ENCODE results near the gene CDC25C. TPM values are rescaled to one million over a fixed set of nuclear protein-coding genes. Genes with fewer than 3 reads are reported as not detected.
A peak's percentile ranks its signal among the peaks of the same experiment; 100 is the strongest.

The CDC25C gene
- 1 to 10 TPM in 2 of 3 donors, under 1 TPM in 1; 0.69 to 1.3 (median 1.2) TPM for total RNA-seq

DNA sequence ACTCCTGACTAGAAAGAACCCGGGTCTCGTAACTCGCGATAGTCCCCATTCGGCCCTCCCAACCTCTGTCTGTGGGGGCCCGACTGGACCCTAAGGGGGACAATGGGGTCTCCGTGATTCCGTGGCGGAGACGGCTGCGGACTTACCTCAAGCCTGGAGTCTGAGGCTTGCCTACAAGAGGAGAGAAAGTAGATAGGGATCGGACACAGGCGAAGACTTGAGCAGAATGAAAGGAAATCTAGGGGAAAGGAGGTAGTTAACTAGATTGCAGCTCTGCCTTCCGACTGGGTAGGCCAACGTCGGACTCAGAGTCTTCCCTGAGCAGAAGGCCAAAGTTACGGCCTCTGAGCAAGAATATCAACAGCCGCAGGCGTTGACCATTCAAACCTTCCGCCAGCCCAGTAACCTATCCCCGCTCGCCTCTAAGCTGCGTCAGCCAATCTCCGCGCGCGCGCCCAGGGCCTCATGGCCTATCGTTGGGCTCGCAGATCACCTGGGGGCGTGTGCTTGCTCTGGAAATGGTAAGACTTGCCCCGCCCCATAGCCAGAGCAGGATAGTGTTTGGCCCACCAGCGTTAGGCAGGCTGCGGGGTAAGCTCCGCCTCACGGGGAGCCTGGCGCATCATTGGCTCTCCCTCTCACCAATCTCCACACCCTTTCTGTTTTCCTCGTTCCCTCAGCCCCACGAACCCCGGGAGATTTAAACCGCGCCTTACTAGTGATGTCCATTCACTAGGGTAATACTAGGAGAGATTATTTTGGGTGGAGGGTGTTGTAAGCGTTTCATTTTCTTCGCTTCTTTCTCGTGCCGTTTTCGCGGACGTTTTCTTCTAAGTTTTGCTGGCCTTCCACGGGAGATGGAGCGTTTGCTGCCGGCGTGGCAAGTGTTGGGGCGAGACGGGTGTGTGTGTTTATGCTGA is at the start of gene CDC25C:
TSS of gene CDC25C (minus strand) at position 356 of the 920 bp plus-strand sequence. CDS start 624 bp downstream, outside the sequence.
- DNase-seq, result peak; percentile 93
- ATAC-seq, result peak; percentile 100
- Mint-ChIP-seq H3K9me3 (no peaks in the 10 kb centered on the region), H3K4me1 (ENCODE audit: low read depth) (peaks cover 10% of the 10 kb centered on the region), H3K36me3 (ENCODE audit: insufficient read depth) (no peaks in the 10 kb centered on the region), H3K27me3 (ENCODE audit: low read depth) (no peaks in the 10 kb centered on the region), H3K4me3 (peak within 1 kb of the TSS; percentile 80)

DNA sequence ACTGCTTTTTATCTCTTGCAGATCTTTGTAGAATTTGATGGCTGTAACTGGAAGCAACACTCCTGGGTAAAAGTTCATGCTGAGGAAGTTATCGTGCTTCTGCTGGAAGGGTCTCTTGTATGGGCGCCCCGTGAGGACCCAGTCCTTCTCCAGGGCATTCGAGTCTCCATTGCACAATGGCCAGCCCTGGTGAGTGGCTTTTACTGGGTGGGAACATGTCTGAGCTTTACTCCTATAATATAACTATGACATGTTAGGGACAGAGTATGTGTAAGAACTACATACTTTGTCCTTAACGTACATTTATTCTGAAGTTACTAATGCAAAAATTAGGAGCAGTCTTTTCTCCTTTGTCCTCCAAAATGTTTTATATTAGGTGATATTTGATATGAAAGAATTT is 41.0 kb upstream of the CDC25C start:
- no peak for ATAC-seq
- Mint-ChIP-seq H3K9me3 (no peaks in the 10 kb centered on the region), H3K27me3 (ENCODE audit: low read depth) (no peaks in the 10 kb centered on the region)

DNA sequence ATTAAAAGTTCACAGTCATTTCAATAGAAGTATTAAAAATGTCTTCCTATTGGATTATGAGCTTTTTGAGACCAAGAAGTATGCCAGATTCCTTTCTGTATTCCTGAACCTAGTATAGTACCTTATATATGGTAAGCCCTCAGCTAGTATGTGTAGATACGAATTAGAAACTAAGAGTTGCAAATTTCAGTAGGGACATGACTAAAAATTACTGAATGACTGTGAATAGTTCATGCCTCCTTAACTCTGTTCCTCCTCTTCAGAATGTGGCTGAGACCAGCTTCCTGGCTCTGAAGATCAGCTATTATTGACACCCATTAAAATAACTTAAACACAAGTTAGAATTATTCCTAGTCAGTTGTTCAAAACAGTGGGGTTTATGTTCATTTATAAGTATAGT is 40.6 kb upstream of the CDC25C start:
- Mint-ChIP-seq H3K4me1 (ENCODE audit: low read depth) (peaks cover 21% of the 10 kb centered on the region), H3K36me3 (ENCODE audit: insufficient read depth) (peaks cover 4% of the 10 kb centered on the region), H3K27me3 (ENCODE audit: low read depth) (no peaks in the 10 kb centered on the region), H3K9me3 (no peaks in the 10 kb centered on the region), H3K4me3 (no peak overlapping the region)
- peak; percentile 41 to 43 for ATAC-seq
- no peak for DNase-seq

More for the DNA sequence above, 41.0 kb upstream of the CDC25C start:
- peaks cover 21% of the 10 kb centered on the region for H3K4me1 Mint-ChIP-seq (ENCODE audit: low read depth)
- H3K36me3 Mint-ChIP-seq (ENCODE audit: insufficient read depth), result peaks cover 8% of the 10 kb centered on the region
- no peak overlapping the region for H3K4me3 Mint-ChIP-seq
- no peak for DNase-seq

DNA sequence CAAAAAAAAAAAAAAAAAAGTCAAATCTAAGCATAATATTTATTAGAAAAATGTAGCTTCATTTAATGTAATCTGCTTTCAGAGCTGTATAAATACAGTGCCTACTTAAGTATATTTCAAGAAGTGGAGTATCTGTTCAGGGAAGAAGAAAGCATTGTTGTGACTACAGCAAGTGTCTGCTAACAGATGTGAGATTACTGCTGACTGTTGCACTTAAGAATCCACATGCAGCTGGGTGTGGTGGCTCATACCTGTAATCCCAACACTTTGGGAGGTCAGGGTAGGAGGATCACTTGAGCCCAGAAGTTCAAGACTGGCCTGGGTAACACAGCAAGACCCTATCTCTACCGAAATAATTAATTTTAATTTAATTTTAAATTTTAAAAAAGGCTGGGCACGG is 39.9 kb upstream of the CDC25C start:
- DNase-seq, result no peak
- H3K9me3 Mint-ChIP-seq, result no peaks in the 10 kb centered on the region
- no peak for ATAC-seq
- no peaks in the 10 kb centered on the region for H3K36me3 Mint-ChIP-seq (ENCODE audit: insufficient read depth)
- no peaks in the 10 kb centered on the region for H3K27me3 Mint-ChIP-seq (ENCODE audit: low read depth)
- H3K4me3 Mint-ChIP-seq, result no peak overlapping the region
- H3K4me1 Mint-ChIP-seq (ENCODE audit: low read depth), result peaks cover 29% of the 10 kb centered on the region

DNA sequence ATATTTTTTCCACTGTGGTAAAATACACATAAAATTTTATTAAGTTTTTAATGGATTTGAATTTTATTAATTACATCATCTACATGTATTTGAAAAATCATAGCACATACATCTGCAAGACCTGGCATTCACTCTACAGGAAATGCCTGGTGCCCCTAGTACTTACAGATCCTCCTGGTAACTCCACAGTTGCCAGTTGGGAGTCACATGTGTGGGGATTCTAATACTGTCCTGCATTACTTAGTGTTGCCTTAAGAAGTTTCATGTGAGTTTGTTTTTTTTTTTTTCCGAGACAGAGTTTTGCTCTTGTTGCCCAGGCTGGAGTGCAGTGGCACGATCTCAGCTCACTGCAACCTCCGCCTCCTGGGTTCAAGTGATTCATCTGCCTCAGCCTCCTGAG is 38.9 kb upstream of the CDC25C start:
- peaks cover 35% of the 10 kb centered on the region for H3K4me1 Mint-ChIP-seq (ENCODE audit: low read depth)
- no peaks in the 10 kb centered on the region for H3K9me3 Mint-ChIP-seq
- no peaks in the 10 kb centered on the region for H3K27me3 Mint-ChIP-seq (ENCODE audit: low read depth)
- DNase-seq, result no peak
- no peak for ATAC-seq
- H3K36me3 Mint-ChIP-seq (ENCODE audit: insufficient read depth), result no peaks in the 10 kb centered on the region
- no peak overlapping the region for H3K4me3 Mint-ChIP-seq

DNA sequence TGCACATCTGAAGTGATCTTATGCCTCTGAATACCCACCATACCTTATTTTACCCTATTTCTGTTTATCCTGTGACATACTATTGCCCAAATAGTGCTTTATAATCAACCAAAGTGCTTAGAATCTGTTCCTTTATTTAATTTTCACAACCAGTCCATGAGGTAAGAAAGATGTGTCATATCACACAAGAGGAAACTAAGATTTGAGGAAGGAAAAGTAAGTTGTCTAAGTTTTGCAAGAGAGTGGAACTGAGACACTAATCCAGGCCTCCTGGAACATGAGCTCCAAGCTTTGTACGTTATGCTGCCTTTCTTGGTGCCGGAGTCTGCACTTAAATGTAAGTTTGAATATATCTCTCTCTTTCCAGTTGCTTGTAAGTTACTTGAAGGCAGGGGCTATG is 38.1 kb upstream of the CDC25C start:
- H3K4me3 Mint-ChIP-seq, result no peak overlapping the region
- H3K27me3 Mint-ChIP-seq (ENCODE audit: low read depth), result no peaks in the 10 kb centered on the region
- DNase-seq (no peak), ATAC-seq (no peak)
- H3K4me1 Mint-ChIP-seq (ENCODE audit: low read depth), result peaks cover 35% of the 10 kb centered on the region
- no peaks in the 10 kb centered on the region for H3K9me3 Mint-ChIP-seq
- no peaks in the 10 kb centered on the region for H3K36me3 Mint-ChIP-seq (ENCODE audit: insufficient read depth)

DNA sequence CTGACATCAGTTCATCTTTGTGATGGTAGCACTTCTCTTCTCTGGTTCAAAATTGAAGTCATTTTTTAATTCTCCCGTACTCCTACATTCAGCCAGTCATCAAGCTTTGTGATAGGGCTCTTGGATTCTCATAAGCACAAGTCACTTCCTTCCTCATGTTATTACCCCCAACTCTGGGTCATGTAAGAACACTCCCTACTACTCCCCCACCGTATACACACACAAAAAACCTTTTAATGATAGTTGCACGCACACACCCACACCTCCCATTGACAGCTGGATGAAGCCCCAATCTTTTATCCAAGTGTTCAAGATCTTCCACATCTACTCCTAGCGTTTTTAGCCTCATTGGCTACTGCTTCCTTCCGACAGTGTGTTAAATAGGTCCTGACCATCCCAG is 37.7 kb upstream of the CDC25C start:
- peaks cover 36% of the 10 kb centered on the region for H3K4me1 Mint-ChIP-seq (ENCODE audit: low read depth)
- H3K4me3 Mint-ChIP-seq, result no peak overlapping the region
- no peaks in the 10 kb centered on the region for H3K27me3 Mint-ChIP-seq (ENCODE audit: low read depth)
- ATAC-seq (no peak), DNase-seq (no peak)
- H3K9me3 Mint-ChIP-seq, result no peaks in the 10 kb centered on the region
- H3K36me3 Mint-ChIP-seq (ENCODE audit: insufficient read depth), result peaks cover under 1% of the 10 kb centered on the region

DNA sequence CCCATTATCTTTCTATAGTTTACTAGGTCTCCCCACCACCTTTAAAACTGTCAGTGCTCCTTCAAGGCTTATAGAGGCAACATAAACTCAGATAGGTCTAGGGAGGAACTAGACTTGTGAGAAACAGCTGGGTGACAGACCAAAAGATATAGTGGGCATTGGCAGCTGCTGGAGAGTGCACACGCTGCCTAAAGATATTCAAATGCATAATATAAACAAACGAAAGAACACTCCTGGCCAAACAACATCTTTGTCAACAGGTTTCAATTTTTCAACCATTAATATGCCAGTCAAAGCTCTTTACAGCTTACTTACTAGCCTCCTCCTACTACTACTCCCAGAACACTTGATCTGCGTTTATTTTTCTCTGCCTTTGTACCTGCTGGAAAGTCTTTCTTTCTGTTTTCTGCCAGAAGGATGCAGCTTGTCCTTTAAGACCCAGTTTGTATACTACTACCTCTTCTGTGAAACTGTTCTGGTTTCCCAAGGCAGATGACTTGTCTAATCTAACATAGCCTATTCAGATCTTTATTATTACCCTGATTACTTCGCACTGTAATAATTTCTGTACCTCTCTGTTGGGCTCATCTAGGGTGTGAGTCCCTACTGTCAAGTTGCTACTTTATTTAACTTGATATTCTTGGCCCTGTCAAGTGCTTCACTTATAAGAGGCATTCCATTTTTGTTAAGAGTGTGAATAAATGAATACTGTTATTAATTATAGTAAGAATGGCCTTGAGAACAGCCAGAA is 35.2 kb upstream of the CDC25C start:
- no peak for DNase-seq
- peaks cover 41% of the 10 kb centered on the region for H3K4me1 Mint-ChIP-seq (ENCODE audit: low read depth)
- H3K27me3 Mint-ChIP-seq (ENCODE audit: low read depth), result no peaks in the 10 kb centered on the region
- H3K36me3 Mint-ChIP-seq (ENCODE audit: insufficient read depth), result peaks cover 4% of the 10 kb centered on the region
- ATAC-seq, result no peak
- H3K9me3 Mint-ChIP-seq, result no peaks in the 10 kb centered on the region
- no peak overlapping the region for H3K4me3 Mint-ChIP-seq

DNA sequence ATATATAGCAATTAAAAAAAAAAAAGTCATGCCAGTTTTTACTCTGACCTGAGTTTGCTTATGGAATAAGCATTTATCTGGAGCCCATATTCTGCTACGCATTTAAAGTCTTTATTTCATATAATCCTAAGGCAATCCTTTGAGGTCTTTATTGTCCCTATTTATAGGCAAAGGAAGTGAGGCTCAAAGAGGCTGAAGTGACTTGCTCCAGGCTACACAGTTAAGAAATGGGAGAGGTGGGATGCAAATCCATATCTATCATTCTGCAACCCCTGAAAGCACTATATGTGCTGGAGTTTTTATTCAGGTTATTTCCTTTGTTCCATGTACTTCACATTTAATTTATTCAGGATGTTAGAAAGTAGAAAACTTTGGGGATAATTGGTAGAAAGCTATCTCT is 33.0 kb upstream of the CDC25C start:
- H3K27me3 Mint-ChIP-seq (ENCODE audit: low read depth), result no peaks in the 10 kb centered on the region
- peaks cover 4% of the 10 kb centered on the region for H3K36me3 Mint-ChIP-seq (ENCODE audit: insufficient read depth)
- H3K4me1 Mint-ChIP-seq (ENCODE audit: low read depth), result peaks cover 50% of the 10 kb centered on the region
- H3K4me3 Mint-ChIP-seq, result no peak overlapping the region
- no peak for DNase-seq
- no peak for ATAC-seq
- no peaks in the 10 kb centered on the region for H3K9me3 Mint-ChIP-seq

DNA sequence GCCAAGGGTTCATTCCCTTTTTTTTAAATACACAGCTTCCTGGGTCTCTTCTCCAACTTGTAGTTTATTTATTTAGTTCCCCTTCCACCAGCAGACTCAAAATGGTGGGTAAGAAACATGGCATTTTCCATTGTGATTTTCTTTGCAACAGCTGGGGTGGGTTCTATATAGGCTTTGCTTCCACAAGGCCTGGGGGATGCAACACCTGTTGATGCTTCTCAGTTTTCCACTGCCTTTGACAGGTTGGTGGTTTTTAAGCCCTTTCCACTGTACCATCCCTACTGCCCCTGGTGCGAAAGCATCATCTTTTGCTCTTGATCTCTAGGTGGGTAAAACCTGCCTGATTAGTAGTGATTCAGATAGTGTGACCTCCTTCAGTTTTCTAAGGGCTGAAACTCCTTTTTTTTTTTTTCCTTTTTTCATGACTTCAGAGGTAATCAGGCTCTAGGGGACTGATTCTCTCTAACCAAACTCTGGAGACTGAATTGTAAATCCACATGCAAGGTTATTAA is 29.4 kb upstream of the CDC25C start:
- Mint-ChIP-seq H3K36me3 (ENCODE audit: insufficient read depth) (peaks cover 4% of the 10 kb centered on the region), H3K27me3 (ENCODE audit: low read depth) (no peaks in the 10 kb centered on the region), H3K4me3 (no peak overlapping the region), H3K4me1 (ENCODE audit: low read depth) (peaks cover 32% of the 10 kb centered on the region), H3K9me3 (no peaks in the 10 kb centered on the region)
- DNase-seq (no peak), ATAC-seq (peak in 1 of 2 donors; percentile 28)

DNA sequence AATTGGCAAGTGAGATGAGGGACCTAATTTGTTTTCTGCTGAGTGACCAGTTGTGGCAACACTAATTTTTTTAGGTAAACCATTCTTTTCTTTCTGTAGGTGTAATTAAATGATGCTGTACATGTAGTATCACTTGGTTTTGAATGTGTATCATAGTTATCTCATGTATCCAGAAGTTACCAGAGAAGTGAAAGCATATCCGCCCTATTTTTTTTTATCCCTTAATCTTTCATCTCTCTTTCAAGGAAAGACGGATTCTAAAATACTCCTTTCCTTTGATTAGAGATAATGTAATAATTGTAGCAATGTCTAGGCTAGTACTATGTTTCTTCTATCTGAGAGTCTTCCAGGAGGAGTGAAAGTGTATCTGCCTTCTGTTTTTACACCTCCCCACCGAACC is 28.0 kb upstream of the CDC25C start:
- H3K36me3 Mint-ChIP-seq (ENCODE audit: insufficient read depth), result peaks cover 4% of the 10 kb centered on the region
- no peaks in the 10 kb centered on the region for H3K27me3 Mint-ChIP-seq (ENCODE audit: low read depth)
- H3K9me3 Mint-ChIP-seq, result no peaks in the 10 kb centered on the region
- ATAC-seq, result no peak
- H3K4me1 Mint-ChIP-seq (ENCODE audit: low read depth), result peaks cover 45% of the 10 kb centered on the region
- no peak for DNase-seq
- H3K4me3 Mint-ChIP-seq, result no peak overlapping the region

DNA sequence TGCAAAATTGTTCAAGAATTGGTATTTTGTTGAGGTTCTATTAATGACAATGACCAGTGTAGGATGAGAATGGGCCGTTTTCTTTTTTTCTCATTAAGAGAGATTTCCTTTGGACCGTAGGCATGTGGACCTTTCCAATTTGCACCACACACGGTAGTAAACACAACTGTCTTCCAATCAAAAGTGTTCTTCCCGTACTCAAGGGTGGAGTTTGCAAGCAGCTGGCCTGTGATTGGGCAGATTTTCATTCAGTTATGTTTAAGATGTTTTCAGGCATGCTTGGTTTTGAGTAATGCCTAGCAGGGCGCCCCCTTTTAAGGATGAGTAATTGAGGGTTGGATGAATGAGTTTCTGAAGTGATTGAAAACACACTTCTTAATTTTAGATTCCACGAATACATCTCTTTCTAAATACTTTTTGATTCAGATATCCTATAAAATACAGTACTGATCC is 23.3 kb upstream of the CDC25C start:
- peak overlapping the region; percentile 91 for H3K4me3 Mint-ChIP-seq
- DNase-seq (peak; percentile 29), ATAC-seq (peak; percentile 60 to 64)
- H3K9me3 Mint-ChIP-seq, result peaks cover 6% of the 10 kb centered on the region
- peaks cover 52% of the 10 kb centered on the region for H3K4me1 Mint-ChIP-seq (ENCODE audit: low read depth)
- peaks cover 4% of the 10 kb centered on the region for H3K36me3 Mint-ChIP-seq (ENCODE audit: insufficient read depth)
- no peaks in the 10 kb centered on the region for H3K27me3 Mint-ChIP-seq (ENCODE audit: low read depth)

DNA sequence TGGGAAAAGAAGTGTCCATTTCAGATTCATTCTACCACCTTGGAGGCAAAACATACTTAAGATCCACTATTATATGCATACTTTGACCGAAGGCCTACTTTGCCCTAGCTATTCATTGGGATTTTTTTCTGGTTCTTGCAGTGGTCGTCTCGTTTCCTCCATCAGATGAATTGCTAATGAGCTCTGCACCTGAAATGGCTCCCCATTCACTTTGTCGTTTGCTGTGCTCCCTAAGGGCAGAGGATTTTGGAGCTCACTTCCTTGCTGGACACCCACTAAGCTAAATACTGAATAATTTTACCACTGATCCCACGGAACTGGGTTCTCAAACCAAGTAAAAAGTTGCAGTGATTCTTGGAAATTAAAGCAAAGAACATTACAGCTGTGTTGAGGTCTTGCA is 22.8 kb upstream of the CDC25C start:
- no peaks in the 10 kb centered on the region for H3K27me3 Mint-ChIP-seq (ENCODE audit: low read depth)
- H3K36me3 Mint-ChIP-seq (ENCODE audit: insufficient read depth), result peaks cover 4% of the 10 kb centered on the region
- DNase-seq, result no peak
- H3K4me3 Mint-ChIP-seq, result peak overlapping the region; percentile 91
- peaks cover 6% of the 10 kb centered on the region for H3K9me3 Mint-ChIP-seq
- ATAC-seq, result no peak
- H3K4me1 Mint-ChIP-seq (ENCODE audit: low read depth), result peaks cover 46% of the 10 kb centered on the region

DNA sequence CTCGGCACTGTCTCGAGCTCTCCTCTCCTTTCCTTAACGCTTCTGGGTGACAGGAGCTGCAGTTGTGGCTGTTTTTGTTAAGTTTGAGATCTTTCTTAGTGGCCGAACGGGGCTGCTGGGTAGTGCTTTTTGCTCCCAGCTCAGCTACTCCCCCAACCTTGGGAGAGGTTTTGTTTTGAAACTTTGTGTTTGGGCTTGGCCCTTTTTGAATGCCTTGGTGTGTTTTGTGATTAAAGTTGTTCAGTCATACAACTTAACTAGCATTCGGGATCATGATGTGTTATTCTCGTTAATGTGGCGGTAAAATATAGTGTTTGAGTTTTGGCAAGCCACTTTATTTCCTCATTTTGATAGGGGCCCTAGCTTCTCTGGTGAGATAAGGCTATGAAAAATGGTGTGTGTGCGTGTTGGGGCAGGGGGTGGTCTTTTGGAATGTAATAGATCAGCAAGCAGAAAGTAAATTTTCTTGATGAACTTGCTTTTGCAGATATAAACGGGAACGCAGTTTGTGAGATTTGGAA is 22.0 kb upstream of the CDC25C start:
- Mint-ChIP-seq H3K9me3 (peaks cover 6% of the 10 kb centered on the region), H3K36me3 (ENCODE audit: insufficient read depth) (peaks cover 5% of the 10 kb centered on the region), H3K27me3 (ENCODE audit: low read depth) (no peaks in the 10 kb centered on the region), H3K4me1 (ENCODE audit: low read depth) (peaks cover 45% of the 10 kb centered on the region), H3K4me3 (peak overlapping the region; percentile 91)
- DNase-seq, result no peak
- no peak for ATAC-seq

All from activated T-cell treated with anti-CD3 and anti-CD28 coated beads, Interleukin-2, amount 50 U/mL, for 4 hours (primary cell).